WTC11 (cell line): Measurements from ENCODE around the gene WHAMM. TPM values are rescaled to one million over a fixed set of nuclear protein-coding genes. Genes with fewer than 3 reads are reported as not detected.
A peak's percentile ranks its signal among the peaks of the same experiment; 100 is the strongest.

Source experiments
- ATF1 ChIP-seq: sonication (generic); formaldehyde crosslinking; IDR thresholded peaks from 2 replicates; pipeline ENCODE4 v1.8.1; 2023; ENCODE audit warnings: mild to moderate bottlenecking, moderate library complexity, missing genetic modification reagents
- ATF2 ChIP-seq: sonication (generic); formaldehyde crosslinking; IDR thresholded peaks from 2 replicates; pipeline ENCODE4 v1.8.1; 2022; ENCODE audit warnings: low read depth, missing genetic modification reagents, borderline replicate concordance
- ATF6 ChIP-seq: sonication (generic); formaldehyde crosslinking; IDR thresholded peaks from 2 replicates; pipeline ENCODE4 v1.8.1; 2023; ENCODE audit warnings: mild to moderate bottlenecking, missing genetic modification reagents
- CBFB ChIP-seq: sonication (generic); formaldehyde crosslinking; IDR thresholded peaks from 2 replicates; pipeline ENCODE4 v1.8.1; 2022; ENCODE audit warnings: mild to moderate bottlenecking, low read depth, missing genetic modification reagents
- CDX4 ChIP-seq: fragments of 250-450 bp; sonication (Bioruptor Pico); IDR thresholded peaks from 2 replicates; pipeline ENCODE4 v1.9.0; 2021; ENCODE audit warnings: moderate library complexity, mild to moderate bottlenecking, inconsistent platforms, borderline replicate concordance
- E2F4 ChIP-seq: sonication (generic); formaldehyde crosslinking; IDR thresholded peaks from 2 replicates; pipeline ENCODE4 v1.8.1; 2022; ENCODE audit warnings: low read depth, mild to moderate bottlenecking, moderate library complexity, missing genetic modification reagents, borderline replicate concordance
- EMX1 ChIP-seq: fragments of 250-450 bp; sonication (Bioruptor Pico); IDR thresholded peaks from 2 replicates; pipeline ENCODE4 v1.8.0; 2021; ENCODE audit warnings: mild to moderate bottlenecking
- ESRRA ChIP-seq: sonication (generic); formaldehyde crosslinking; IDR thresholded peaks from 2 replicates; pipeline ENCODE4 v1.8.1; 2022; ENCODE audit warnings: mild to moderate bottlenecking, missing genetic modification reagents, borderline replicate concordance
- ETV6 ChIP-seq: sonication (generic); formaldehyde crosslinking; IDR thresholded peaks from 2 replicates; pipeline ENCODE4 v1.8.1; 2022; ENCODE audit warnings: mild to moderate bottlenecking, missing genetic modification reagents
- FOXP4 ChIP-seq: sonication (generic); formaldehyde crosslinking; IDR thresholded peaks from 2 replicates; pipeline ENCODE4 v1.8.0; 2022; ENCODE audit warnings: mild to moderate bottlenecking, missing genetic modification reagents
- GABPB1 ChIP-seq: sonication (generic); formaldehyde crosslinking; IDR thresholded peaks from 2 replicates; pipeline ENCODE4 v1.8.1; 2023; ENCODE audit warnings: mild to moderate bottlenecking, missing genetic modification reagents
- GRHL2 ChIP-seq: fragments of 250-450 bp; sonication (Bioruptor Pico); IDR thresholded peaks from 2 replicates; pipeline ENCODE4 v1.8.0; 2022; ENCODE audit warnings: mild to moderate bottlenecking, moderate library complexity; ENCODE audit not compliant: insufficient replicate concordance, severe bottlenecking
- HMGXB4 ChIP-seq: sonication (generic); formaldehyde crosslinking; IDR thresholded peaks from 2 replicates; pipeline ENCODE4 v1.8.1; 2023; ENCODE audit warnings: mild to moderate bottlenecking, moderate library complexity, missing genetic modification reagents
- JAZF1 ChIP-seq: fragments of 250-450 bp; sonication (Bioruptor Pico); IDR thresholded peaks from 2 replicates; pipeline ENCODE4 v1.9.0; 2021; ENCODE audit warnings: moderate library complexity, mild to moderate bottlenecking, inconsistent platforms
- MAX ChIP-seq: sonication (generic); formaldehyde crosslinking; IDR thresholded peaks from 2 replicates; pipeline ENCODE4 v1.8.0; 2022; ENCODE audit warnings: mild to moderate bottlenecking, missing genetic modification reagents
- MXD4 ChIP-seq: fragments of 250-450 bp; sonication (Bioruptor Pico); IDR thresholded peaks from 2 replicates; pipeline ENCODE4 v1.8.0; 2021; ENCODE audit warnings: mild to moderate bottlenecking, moderate library complexity, borderline replicate concordance
- NFATC4 ChIP-seq: fragments of 250-450 bp; sonication (Bioruptor Pico); IDR thresholded peaks from 2 replicates; pipeline ENCODE4 v1.9.0; 2021; ENCODE audit warnings: mild to moderate bottlenecking
- RORB ChIP-seq: fragments of 250-450 bp; sonication (Bioruptor Pico); IDR thresholded peaks from 2 replicates; pipeline ENCODE4 v1.9.0; 2021; ENCODE audit warnings: mild to moderate bottlenecking
- TCF7 ChIP-seq: sonication (generic); formaldehyde crosslinking; IDR thresholded peaks from 2 replicates; pipeline ENCODE4 v1.8.0; 2022; ENCODE audit warnings: mild to moderate bottlenecking, low read depth, missing genetic modification reagents, moderate library complexity
- ZBTB21 ChIP-seq: sonication (generic); formaldehyde crosslinking; IDR thresholded peaks from 2 replicates; pipeline ENCODE4 v1.8.1; 2023; ENCODE audit warnings: mild to moderate bottlenecking, missing genetic modification reagents, borderline replicate concordance
- ZNF138 ChIP-seq: sonication (generic); formaldehyde crosslinking; conservative IDR thresholded peaks from 2 replicates; pipeline ENCODE4 v1.8.1; 2022; ENCODE audit warnings: mild to moderate bottlenecking, moderate library complexity, missing genetic modification reagents
- ZNF219 ChIP-seq: sonication (generic); formaldehyde crosslinking; IDR thresholded peaks from 2 replicates; pipeline ENCODE4 v1.8.0; 2023; ENCODE audit warnings: missing genetic modification reagents, mild to moderate bottlenecking, borderline replicate concordance
- ZNF232 ChIP-seq: sonication (generic); formaldehyde crosslinking; IDR thresholded peaks from 2 replicates; pipeline ENCODE4 v1.8.0; 2022; ENCODE audit warnings: mild to moderate bottlenecking, missing genetic modification reagents
- ZNF396 ChIP-seq: fragments of 250-450 bp; sonication (Bioruptor Pico); IDR thresholded peaks from 2 replicates; pipeline ENCODE4 v1.8.0; 2021; ENCODE audit warnings: mild to moderate bottlenecking, moderate library complexity, borderline replicate concordance
- ZNF423 ChIP-seq: fragments of 250-450 bp; sonication (Bioruptor Pico); IDR thresholded peaks from 2 replicates; pipeline ENCODE4 v2.1.2; 2022; ENCODE audit warnings: mild to moderate bottlenecking, moderate library complexity
- ZNF512 ChIP-seq: sonication (generic); formaldehyde crosslinking; IDR thresholded peaks from 2 replicates; pipeline ENCODE4 v1.8.1; 2022; ENCODE audit warnings: missing genetic modification reagents, borderline replicate concordance
- total RNA-seq: library from RNA; stranded (reverse); gene quantifications from 3 replicates; pipeline ENCODE4 v1.2.3, GENCODE V29; 2021

The WHAMM gene
- total RNA-seq, 1 experiment from 2014 or later: 3.2 TPM

GRCh38 chr15:82809308-82810060 lies at the start of gene WHAMM (continued):
- TF ChIP-seq E2F4 (CRISPR knock-in tag) (no peak), TCF7 (CRISPR knock-in tag) (no peak; the same call in 1 of the 2 replicates), EMX1 (no peak), ETV6 (no peak), ATF2 (CRISPR knock-in tag) (no peak), ESRRA (CRISPR knock-in tag) (no peak), GABPB1 (CRISPR knock-in tag) (peak; percentile 19; the same call in 1 of the 2 replicates), CBFB (no peak), ZNF423 (no peak), CDX4 (CRISPR knock-in tag) (no peak), NFATC4 (CRISPR knock-in tag) (no peak), RORB (CRISPR knock-in tag) (no peak), GRHL2 (no peak), ZBTB21 (CRISPR knock-in tag) (no peak), MXD4 (no peak), FOXP4 (CRISPR knock-in tag) (peak; percentile 54; the same call in 1 of the 2 replicates), ATF6 (CRISPR knock-in tag) (no peak), ATF1 (CRISPR knock-in tag) (no peak), ZNF232 (CRISPR knock-in tag) (0 out of 2 replicates have a peak, but pooled peaks have one; percentile 33), ZNF219 (CRISPR knock-in tag) (no peak), ZNF396 (CRISPR knock-in tag) (no peak), ZNF512 (CRISPR knock-in tag) (no peak), JAZF1 (CRISPR knock-in tag) (no peak), MAX (no peak; the same call in 1 of the 2 replicates), HMGXB4 (CRISPR knock-in tag) (peak; percentile 72; the same call in 1 of the 2 replicates), ZNF138 (CRISPR knock-in tag) (no peak)
